GM06990 (cell line): ENCODE data around the gene CRAMP1.

Experiments used
- DNase-seq: peaks from one replicate; pipeline ENCODE4 v3.0.0-alpha.2; 2011; ENCODE audit not compliant: insufficient read length; ENCODE audit errors: extremely low read depth
- H3K27me3 ChIP-seq: replicated peaks from 2 replicates; pipeline ENCODE4 v1.6.0; 2011; ENCODE audit warnings: low read length; ENCODE audit not compliant: control insufficient read depth, insufficient read depth
- H3K36me3 ChIP-seq: 2 replicates; pipeline ENCODE4 v1.5.1; 2011; ENCODE audit warnings: low read length; ENCODE audit not compliant: control insufficient read depth, insufficient read depth
- H3K4me3 ChIP-seq: replicated peaks from 2 replicates; pipeline ENCODE4 v1.5.1; 2011; ENCODE audit warnings: low read depth, mild to moderate bottlenecking, control low read depth, low read length
- TF ChIP-seq, protein P1 (sequence below): IDR thresholded peaks from 2 replicates; pipeline ENCODE4 v1.5.1; 2011; ENCODE audit warnings: low read length, control low read depth, mild to moderate bottlenecking, inconsistent platforms; ENCODE audit not compliant: insufficient read depth, poor library complexity, severe bottlenecking

The CRAMP1 gene

DNA sequence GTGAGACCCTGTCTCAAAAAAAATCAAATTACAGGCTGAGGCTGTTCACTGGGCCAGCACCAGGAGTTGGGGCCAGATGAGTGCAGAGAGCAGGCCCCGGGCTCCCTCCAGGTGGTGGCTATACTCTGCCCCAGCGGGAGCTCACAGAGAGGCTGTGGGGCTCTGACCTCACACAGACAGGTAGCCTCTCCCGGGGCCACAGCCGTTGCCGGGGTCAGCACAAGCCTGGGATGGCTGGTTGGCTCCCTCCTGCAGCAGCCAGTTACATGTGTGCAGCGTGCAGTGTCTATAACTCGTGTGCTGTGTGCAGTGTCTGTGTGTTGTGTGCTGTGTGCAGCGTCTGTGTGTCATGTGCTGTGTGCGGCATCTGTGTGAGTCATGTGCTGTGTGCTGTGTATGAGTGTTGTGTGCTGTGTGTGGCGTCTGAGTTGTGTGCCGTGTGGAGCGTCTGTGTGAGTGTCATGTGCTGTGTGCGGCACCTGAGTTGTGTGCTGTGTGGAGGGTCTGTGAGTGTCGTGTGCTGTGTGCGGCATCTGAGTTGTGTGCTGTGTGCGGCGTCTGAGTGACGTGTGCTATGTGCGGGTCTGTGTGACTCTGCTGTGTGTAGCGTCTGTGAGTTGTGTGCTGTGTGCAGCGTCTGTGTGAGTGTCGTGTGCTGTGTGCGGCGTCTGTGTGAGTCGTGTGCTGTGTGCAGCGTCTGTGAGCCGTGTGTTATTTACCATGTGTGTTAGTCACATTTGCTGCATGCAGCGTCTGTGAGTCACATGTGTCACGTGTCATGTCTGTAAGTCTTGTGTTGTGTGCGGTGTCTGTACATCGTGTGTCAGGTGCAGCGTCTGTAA is 114.7 kb downstream of the CRAMP1 start:
- no peak for DNase-seq
- Histone ChIP-seq H3K4me3 (no peak overlapping the region), H3K36me3 (peaks cover 28% of the 10 kb centered on the region), H3K27me3 (no peaks in the 10 kb centered on the region)
- TF ChIP-seq, protein P1, sequence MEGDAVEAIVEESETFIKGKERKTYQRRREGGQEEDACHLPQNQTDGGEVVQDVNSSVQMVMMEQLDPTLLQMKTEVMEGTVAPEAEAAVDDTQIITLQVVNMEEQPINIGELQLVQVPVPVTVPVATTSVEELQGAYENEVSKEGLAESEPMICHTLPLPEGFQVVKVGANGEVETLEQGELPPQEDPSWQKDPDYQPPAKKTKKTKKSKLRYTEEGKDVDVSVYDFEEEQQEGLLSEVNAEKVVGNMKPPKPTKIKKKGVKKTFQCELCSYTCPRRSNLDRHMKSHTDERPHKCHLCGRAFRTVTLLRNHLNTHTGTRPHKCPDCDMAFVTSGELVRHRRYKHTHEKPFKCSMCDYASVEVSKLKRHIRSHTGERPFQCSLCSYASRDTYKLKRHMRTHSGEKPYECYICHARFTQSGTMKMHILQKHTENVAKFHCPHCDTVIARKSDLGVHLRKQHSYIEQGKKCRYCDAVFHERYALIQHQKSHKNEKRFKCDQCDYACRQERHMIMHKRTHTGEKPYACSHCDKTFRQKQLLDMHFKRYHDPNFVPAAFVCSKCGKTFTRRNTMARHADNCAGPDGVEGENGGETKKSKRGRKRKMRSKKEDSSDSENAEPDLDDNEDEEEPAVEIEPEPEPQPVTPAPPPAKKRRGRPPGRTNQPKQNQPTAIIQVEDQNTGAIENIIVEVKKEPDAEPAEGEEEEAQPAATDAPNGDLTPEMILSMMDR, result no peak
